CD4-positive, alpha-beta T cell treated with Interleukin-17A for 1 hour (primary cell): ENCODE measurements around the gene SLC22A17.
"Not testable (repeated sequence)": the region's sequence is repeated elsewhere in the genome, so short reads cannot be mapped to it uniquely, and the experiment has no call there.

Experiments used
- DNase-seq: peaks from one replicate; pipeline ENCODE4 v3.0.0-alpha.2; 2020

The SLC22A17 gene

GRCh38 chr14:23352506-23353432 is at the start of gene SLC22A17:
Gene SLC22A17, minus strand, starts transcription at chr14:23352887.
- DNase-seq, result peak; percentile 65

GRCh38 chr14:23401291-23401690 is 48.6 kb upstream of the SLC22A17 start:
- no peak for DNase-seq

GRCh38 chr14:23400496-23401149 is 47.9 kb upstream of the SLC22A17 start:
- not testable (repeated sequence) for DNase-seq

- no peak for DNase-seq
Observed at GRCh38 chr14:23399591-23399990, 46.9 kb upstream of the SLC22A17 start.

- no peak for DNase-seq
Observed at GRCh38 chr14:23399136-23399535, 46.4 kb upstream of the SLC22A17 start.

GRCh38 chr14:23398348-23398747 is 45.7 kb upstream of the SLC22A17 start:
- DNase-seq, result no peak

GRCh38 chr14:23396781-23397407 is 44.2 kb upstream of the SLC22A17 start:
- no peak for DNase-seq

GRCh38 chr14:23396126-23396525 is 43.4 kb upstream of the SLC22A17 start:
- no peak for DNase-seq

GRCh38 chr14:23392613-23393012 is 39.9 kb upstream of the SLC22A17 start:
- no peak for DNase-seq

GRCh38 chr14:23389871-23390270 is 37.2 kb upstream of the SLC22A17 start:
- not testable (repeated sequence) for DNase-seq

- no peak for DNase-seq
Observed at GRCh38 chr14:23389396-23389795, 36.7 kb upstream of the SLC22A17 start.

- DNase-seq, result no peak
Observed at GRCh38 chr14:23388996-23389395, 36.3 kb upstream of the SLC22A17 start.

- no peak for DNase-seq
Observed at GRCh38 chr14:23387916-23388882, 35.5 kb upstream of the SLC22A17 start.

GRCh38 chr14:23386999-23387398 is 34.3 kb upstream of the SLC22A17 start:
- DNase-seq, result no peak

- DNase-seq, result not testable (repeated sequence)
Observed at GRCh38 chr14:23386266-23386657, 33.6 kb upstream of the SLC22A17 start.

GRCh38 chr14:23385642-23386265 is 33.1 kb upstream of the SLC22A17 start:
- DNase-seq, result no peak

- DNase-seq, result no peak
Observed at GRCh38 chr14:23385244-23385641, 32.6 kb upstream of the SLC22A17 start.

GRCh38 chr14:23384364-23385080 is 31.8 kb upstream of the SLC22A17 start:
- DNase-seq, result no peak

- no peak for DNase-seq
Observed at GRCh38 chr14:23382731-23383440, 30.2 kb upstream of the SLC22A17 start.

- DNase-seq, result no peak
Observed at GRCh38 chr14:23382276-23382675, 29.6 kb upstream of the SLC22A17 start.

- DNase-seq, result no peak
Observed at GRCh38 chr14:23381871-23382270, 29.2 kb upstream of the SLC22A17 start.
